IMR-90 (cell line): ENCODE results near the gene IL1A. TPM values are rescaled to one million over a fixed set of nuclear protein-coding genes. Genes with fewer than 3 reads are reported as not detected.

ENCODE experiments used
- ATAC-seq: fragments of 200-7000 bp; cut with Tn5 transposase; 2 replicates; pipeline ENCODE4 v1.9.1; 2020; ENCODE audit warnings: low read depth, mild to moderate bottlenecking, moderate library complexity
- BruUV-seq: library from RNA; stranded (reverse); fragments of 400-500 nt; replicated peaks from 2 replicates; lab custom pipeline; 2021; lab: Mats Ljungman, UMichigan
- CTCF ChIA-PET: fragments of 300-600 bp; formaldehyde crosslinking; extraction: SDS; loops from one replicate; lab custom pipeline; 2021; ENCODE audit warnings: antibody characterized with exemption; lab: Yijun Ruan, JAX
- POLR2A ChIA-PET: fragments of 300-600 bp; sonication (Branson Sonifier 250); formaldehyde crosslinking; loops from one replicate; lab custom pipeline; 2022; ENCODE audit warnings: antibody characterized with exemption; ENCODE audit not compliant: unreplicated experiment; lab: Charles Lee
- DNase-seq: peaks from one replicate; pipeline ENCODE4 v3.0.0; 2013
- H2AFZ ChIP-seq: replicated peaks from 2 replicates; pipeline ENCODE3; 2013; ENCODE audit warnings: low read length, mild to moderate bottlenecking; ENCODE audit not compliant: poor library complexity
- H2AK5ac ChIP-seq: 2 replicates; pipeline ENCODE4 v1.6.1; 2013; ENCODE audit warnings: low read depth, low read length, inconsistent platforms
- H2AK9ac ChIP-seq: replicated peaks from 2 replicates; pipeline ENCODE3; 2013; ENCODE audit warnings: mild to moderate bottlenecking, low read depth, low read length, moderate library complexity; ENCODE audit not compliant: poor library complexity
- H2BK120ac ChIP-seq: 2 replicates; pipeline ENCODE4 v1.6.1; 2013; ENCODE audit warnings: low read depth, low read length, inconsistent platforms
- H2BK15ac ChIP-seq: 3 replicates; pipeline ENCODE4 v1.6.1; 2013; ENCODE audit warnings: low read depth, low read length, inconsistent platforms
- H2BK20ac ChIP-seq: 2 replicates; pipeline ENCODE4 v1.6.1; 2013; ENCODE audit warnings: low read depth, mild to moderate bottlenecking, inconsistent platforms, low read length, moderate library complexity
- H2BK5ac ChIP-seq: 2 replicates; pipeline ENCODE4 v1.6.1; 2013; ENCODE audit warnings: mild to moderate bottlenecking, low read depth, low read length, inconsistent platforms; ENCODE audit not compliant: poor library complexity, severe bottlenecking
- H3K14ac ChIP-seq: replicated peaks from 2 replicates; pipeline ENCODE4 v1.6.1; 2013; ENCODE audit warnings: low read depth, low read length, inconsistent platforms
- H3K18ac ChIP-seq: 2 replicates; pipeline ENCODE4 v1.6.1; 2013; ENCODE audit warnings: low read depth, low read length, control low read depth
- H3K23ac ChIP-seq: 2 replicates; pipeline ENCODE4 v1.6.1; 2013; ENCODE audit warnings: low read depth, low read length, inconsistent platforms
- H3K27ac ChIP-seq: 2 replicates; pipeline ENCODE4 v1.5.1; 2013; ENCODE audit warnings: mild to moderate bottlenecking, control low read depth, low read length; ENCODE audit not compliant: insufficient read depth
- H3K27me3 ChIP-seq: 2 replicates; pipeline ENCODE4 v1.6.1; 2013; ENCODE audit warnings: low read length; ENCODE audit not compliant: control insufficient read depth, insufficient read depth
- H3K36me3 ChIP-seq: 2 replicates; pipeline ENCODE4 v1.6.1; 2013; ENCODE audit warnings: low read length, mixed read lengths; ENCODE audit not compliant: control insufficient read depth, insufficient read depth
- H3K4ac ChIP-seq: 2 replicates; pipeline ENCODE4 v1.6.1; 2013; ENCODE audit warnings: low read depth, low read length, inconsistent platforms
- H3K4me1 ChIP-seq: 2 replicates; pipeline ENCODE4 v1.6.1; 2013; ENCODE audit warnings: low read length, mixed read lengths; ENCODE audit not compliant: control insufficient read depth, insufficient read depth
- H3K4me2 ChIP-seq: 2 replicates; pipeline ENCODE4 v1.6.1; 2013; ENCODE audit warnings: low read depth, mild to moderate bottlenecking, control low read depth, low read length, moderate library complexity
- H3K4me3 ChIP-seq: 2 replicates; pipeline ENCODE4 v1.5.1; 2013; ENCODE audit warnings: low read depth, mild to moderate bottlenecking, control low read depth, low read length, moderate library complexity; ENCODE audit not compliant: insufficient read depth
- H3K56ac ChIP-seq: 2 replicates; pipeline ENCODE4 v1.6.1; 2013; ENCODE audit warnings: low read length, inconsistent platforms; ENCODE audit not compliant: insufficient read depth; ENCODE audit errors: extremely low read depth
- H3K79me1 ChIP-seq, 2 experiments: 2 replicates each; pipeline ENCODE4 v1.6.1; 2013; ENCODE audit warnings: low read length in 2 of 2, inconsistent platforms in 1 of 2, low read depth in 1 of 2
- H3K9ac ChIP-seq: 2 replicates; pipeline ENCODE4 v1.6.1; 2013; ENCODE audit warnings: low read depth, low read length, control low read depth
- H3K9me1 ChIP-seq: 2 replicates; pipeline ENCODE4 v1.6.1; 2013; ENCODE audit warnings: low read length, inconsistent platforms; ENCODE audit not compliant: insufficient read depth
- H3K9me3 ChIP-seq: 2 replicates; pipeline ENCODE4 v1.6.1; 2013; ENCODE audit warnings: low read length; ENCODE audit not compliant: control insufficient read depth, insufficient read depth
- H4K20me1 ChIP-seq: 2 replicates; pipeline ENCODE4 v1.6.1; 2013; ENCODE audit warnings: low read length, inconsistent platforms; ENCODE audit not compliant: insufficient read depth
- H4K5ac ChIP-seq: 2 replicates; pipeline ENCODE4 v1.6.1; 2013; ENCODE audit warnings: mild to moderate bottlenecking, low read depth, low read length, control low read depth
- H4K8ac ChIP-seq, 2 experiments: 2 replicates each; pipeline ENCODE4 v1.6.1; 2013; ENCODE audit warnings: low read depth in 2 of 2, low read length in 2 of 2, control low read depth in 1 of 2, inconsistent platforms in 1 of 2
- H4K91ac ChIP-seq: 2 replicates; pipeline ENCODE4 v1.6.1; 2013; ENCODE audit warnings: low read depth, low read length, inconsistent platforms; ENCODE audit not compliant: insufficient read depth
- BHLHE40 ChIP-seq: fragments of 150-350 bp; IDR thresholded peaks from 2 replicates; pipeline ENCODE4 v1.6.1; 2016; ENCODE audit warnings: mild to moderate bottlenecking, low read depth, low read length
- CTCF ChIP-seq: conservative IDR thresholded peaks from 2 replicates; pipeline ENCODE4 v1.5.1; 2012; ENCODE audit warnings: mild to moderate bottlenecking, low read depth, low read length, improper control_type of control experiment
- MAZ ChIP-seq: IDR thresholded peaks from 2 replicates; pipeline ENCODE4 v1.6.1; 2012; ENCODE audit warnings: low read depth, mild to moderate bottlenecking, low read length, improper control_type of control experiment, moderate library complexity, borderline replicate concordance
- NFE2L2 ChIP-seq: fragments of 150-350 bp; IDR thresholded peaks from 2 replicates; pipeline ENCODE4 v1.6.1; 2016; ENCODE audit warnings: low read depth, mild to moderate bottlenecking, low read length
- SMC3 ChIP-seq: fragments of 150-350 bp; IDR thresholded peaks from 2 replicates; pipeline ENCODE4 v1.6.1; 2016; ENCODE audit warnings: low read depth, mild to moderate bottlenecking, antibody characterized with exemption, low read length, moderate library complexity
- WGBS, 2 experiments: methylation state at CpG; one replicate each; pipeline versions ENCODE4 v1.1.5 to v1.1.7; 2013; ENCODE audit warnings: missing lambda C conversion rate in 2 of 2; ENCODE audit not compliant: insufficient read length in 1 of 2; ENCODE audit errors: extremely low coverage in 2 of 2; 5-methylcytosine and 5-hydroxymethylcytosine counted together
- dilution Hi-C: fragments of 300-500 bp; cut with HindIII; formaldehyde crosslinking; loops from one replicate; pipeline ENCODE4 v1.14.3; 2018; ENCODE audit warnings: low sequenced_read_pairs; ENCODE audit not compliant: unreplicated experiment
- in situ Hi-C: fragments of 300-500 bp; cut with MboI; formaldehyde crosslinking; loops from 3 replicates; pipeline ENCODE4 v1.14.3; 2019; ENCODE audit warnings: low sequenced_read_pairs, inconsistent platforms, mixed read lengths
- intact Hi-C: fragments of 100-400 bp; cut with micrococcal nuclease; formaldehyde crosslinking; loops from 2 replicates; pipeline ENCODE4 v1.10.0; 2022
- polyA plus RNA-seq, 3 experiments: library from polyadenylated mRNA; depleted of rRNA; stranded (reverse); fragments of >200 nt; gene quantifications; 2 replicates each; pipeline ENCODE4 v1.2.3, GENCODE V29; 2012; ENCODE audit warnings: low replicate concordance in 1 of 3
- total RNA-seq: library from RNA; depleted of rRNA; stranded (reverse); fragments of >200 nt; gene quantifications from 2 replicates; pipeline ENCODE4 v1.2.3, GENCODE V29; 2012
- TF ChIP-seq, protein P1 (sequence below): fragments of 150-350 bp; IDR thresholded peaks from 2 replicates; pipeline ENCODE4 v1.6.1; 2016; ENCODE audit warnings: low read depth, mild to moderate bottlenecking, low read length, moderate library complexity, borderline replicate concordance

The IL1A gene
- total and polyA plus RNA-seq, 2 of the 4 experiments (the other 2 are of a cell fraction), result 0.48 to 1.1 TPM

GRCh38 chr2:112821682-112822081, 37.4 kb upstream of the IL1A start:
- CTCF ChIA-PET, result no interaction called here
- H3K4me2 ChIP-seq, result no peak overlapping the region
- DNase-seq (no peak), ATAC-seq (no peak)
- H3K36me3 ChIP-seq, result no peaks in the 10 kb centered on the region
- H3K4me3 ChIP-seq, result no peak overlapping the region
- H3K9ac ChIP-seq, result no peak overlapping the region
- no peak overlapping the region for H3K4ac ChIP-seq
- no peak overlapping the region for H3K27ac ChIP-seq
- no peaks in the 10 kb centered on the region for H4K20me1 ChIP-seq
- H2AK9ac ChIP-seq, result no peak overlapping the region
- no peak for TF ChIP-seq BHLHE40
- no peak for TF ChIP-seq MAZ
- no peak for TF ChIP-seq NFE2L2
- TF ChIP-seq, protein P1, sequence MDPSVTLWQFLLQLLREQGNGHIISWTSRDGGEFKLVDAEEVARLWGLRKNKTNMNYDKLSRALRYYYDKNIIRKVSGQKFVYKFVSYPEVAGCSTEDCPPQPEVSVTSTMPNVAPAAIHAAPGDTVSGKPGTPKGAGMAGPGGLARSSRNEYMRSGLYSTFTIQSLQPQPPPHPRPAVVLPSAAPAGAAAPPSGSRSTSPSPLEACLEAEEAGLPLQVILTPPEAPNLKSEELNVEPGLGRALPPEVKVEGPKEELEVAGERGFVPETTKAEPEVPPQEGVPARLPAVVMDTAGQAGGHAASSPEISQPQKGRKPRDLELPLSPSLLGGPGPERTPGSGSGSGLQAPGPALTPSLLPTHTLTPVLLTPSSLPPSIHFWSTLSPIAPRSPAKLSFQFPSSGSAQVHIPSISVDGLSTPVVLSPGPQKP, result no peak
- TF ChIP-seq CTCF, result no peak
- TF ChIP-seq SMC3, result no peak
- H4K8ac ChIP-seq, result no peak overlapping the region
- no peak overlapping the region for H3K18ac ChIP-seq
- no peak overlapping the region for H2BK5ac ChIP-seq
- in situ Hi-C loops (no loop called here), dilution Hi-C loops (no loop called here), intact Hi-C loops (no loop called here)
- peaks cover 10% of the 10 kb centered on the region for H3K4me1 ChIP-seq
- H2BK20ac ChIP-seq, result no peak overlapping the region
- no peak overlapping the region for H3K23ac ChIP-seq
- H2AFZ ChIP-seq, result no peak overlapping the region
- H2AK5ac ChIP-seq, result no peak overlapping the region; the same call in 1 of the 2 replicates
- no peaks in the 10 kb centered on the region for H3K27me3 ChIP-seq
- H4K91ac ChIP-seq, result no peak overlapping the region
- H2BK120ac ChIP-seq, result no peak overlapping the region
- no CpG with 5 or more reads among the region's 4 CpGs for WGBS, 2 experiments
- H3K79me1 ChIP-seq, result no peaks in the 10 kb centered on the region
- no peak overlapping the region for H3K56ac ChIP-seq
- POLR2A ChIA-PET, result no interaction called here
- H2BK15ac ChIP-seq, result no peak overlapping the region
- H4K5ac ChIP-seq, result no peak overlapping the region
- peaks cover 3% of the 10 kb centered on the region for H3K9me1 ChIP-seq
- H3K14ac ChIP-seq, result no peak overlapping the region
- H3K9me3 ChIP-seq, result 0 out of 2 replicates have a peak, but pooled peaks cover 1% of the 10 kb centered on the region
- no TSS peak for BruUV-seq
